SK-N-SH (cell line): ENCODE results near the gene CRELD2. TPM values are rescaled to one million over a fixed set of nuclear protein-coding genes. Genes with fewer than 3 reads are reported as not detected.

Experiments used
- CTCF ChIA-PET: fragments of 300-600, 350-600 bp; formaldehyde crosslinking; extraction: SDS; loops from one replicate; lab custom pipeline; 2021; lab: Yijun Ruan, JAX
- POLR2A ChIA-PET: fragments of 350-600 bp; sonication (Branson Sonifier 250); formaldehyde crosslinking; extraction: SDS; loops from one replicate; lab custom pipeline; 2020; ENCODE audit warnings: antibody characterized with exemption, inconsistent platforms; lab: Yijun Ruan, JAX
- DNase-seq: peaks from one replicate; pipeline ENCODE4 v3.0.0; 2012
- H2AFZ ChIP-seq: fragments of 200-600 bp; sonication (generic); 2 replicates; pipeline ENCODE4 v1.8.1; 2016; ENCODE audit warnings: antibody characterized with exemption, mild to moderate bottlenecking, low read depth
- H3F3A ChIP-seq: fragments of 200-600 bp; sonication (generic); replicated peaks from 2 replicates; pipeline ENCODE3; 2016; ENCODE audit warnings: antibody characterized with exemption, mild to moderate bottlenecking; ENCODE audit not compliant: insufficient read depth
- H3K27ac ChIP-seq, 2 experiments: fragments of 200-500 bp in 1 of 2; fragments of 200-600 bp in 1 of 2; sonication (Bioruptor generic) in 1 of 2; sonication (generic), shearing (Covaris generic) in 1 of 2; 2 replicates each; pipeline versions ENCODE4 v1.5.1 to v1.6.1; 2014 to 2016; ENCODE audit warnings: low read depth in 2 of 2, inconsistent platforms in 1 of 2, low read length in 1 of 2, mild to moderate bottlenecking in 1 of 2, mixed read lengths in 1 of 2
- H3K27me3 ChIP-seq: fragments of 200-600 bp; sonication (generic), shearing (Covaris generic); 2 replicates; pipeline ENCODE4 v1.6.1; 2016; ENCODE audit warnings: mixed run types; ENCODE audit not compliant: insufficient read depth
- H3K36me3 ChIP-seq, 2 experiments: fragments of 200-500 bp in 1 of 2; fragments of 200-600 bp in 1 of 2; sonication (Bioruptor generic) in 1 of 2; sonication (generic) in 1 of 2; replicated peaks in 1 of 2; 2 replicates each; pipeline versions ENCODE3 to v1.5.1; 2014 to 2016; ENCODE audit warnings: low read length in 1 of 2, mild to moderate bottlenecking in 1 of 2; ENCODE audit not compliant: insufficient read depth in 2 of 2, control insufficient read depth in 1 of 2
- H3K4me1 ChIP-seq, 2 experiments: fragments of 200-500 bp in 1 of 2; fragments of 200-600 bp in 1 of 2; sonication (Bioruptor generic) in 1 of 2; sonication (generic), shearing (Covaris generic) in 1 of 2; 2 replicates each; pipeline versions ENCODE4 v1.5.1 to v1.6.1; 2014 to 2016; ENCODE audit warnings: low read depth in 1 of 2, low read length in 1 of 2, mixed run types in 1 of 2; ENCODE audit not compliant: insufficient read depth in 2 of 2, control insufficient read depth in 1 of 2
- H3K4me2 ChIP-seq: fragments of 200-600 bp; sonication (generic), shearing (Covaris generic); 2 replicates; pipeline ENCODE4 v1.6.1; 2017; ENCODE audit warnings: mixed run types
- H3K4me3 ChIP-seq, 2 experiments: fragments of 200-500 bp in 1 of 2; fragments of 200-600 bp in 1 of 2; sonication (Bioruptor generic) in 1 of 2; sonication (generic), shearing (Covaris generic) in 1 of 2; 2 replicates each; pipeline versions ENCODE4 v1.5.1 to v1.8.1; 2014 to 2016; ENCODE audit warnings: low read depth in 2 of 2, inconsistent platforms in 1 of 2, low read length in 1 of 2, mild to moderate bottlenecking in 1 of 2, mixed read lengths in 1 of 2, moderate library complexity in 1 of 2
- H3K79me2 ChIP-seq: fragments of 200-600 bp; sonication (generic); 2 replicates; pipeline ENCODE4 v1.8.1; 2017; ENCODE audit warnings: mild to moderate bottlenecking; ENCODE audit not compliant: insufficient read depth
- H3K9ac ChIP-seq: fragments of 200-600 bp; sonication (generic); 2 replicates; pipeline ENCODE4 v1.6.1; 2017; ENCODE audit warnings: mixed run types
- H3K9me2 ChIP-seq: fragments of 200-600 bp; sonication (generic); 2 replicates; pipeline ENCODE4 v1.6.1; 2017; ENCODE audit warnings: mixed run types
- H3K9me3 ChIP-seq: fragments of 200-600 bp; sonication (generic); 2 replicates; pipeline ENCODE4 v1.6.1; 2017; ENCODE audit warnings: mixed run types, mild to moderate bottlenecking, moderate library complexity
- H4K20me1 ChIP-seq: fragments of 200-600 bp; sonication (generic); 2 replicates; pipeline ENCODE4 v1.6.1; 2017; ENCODE audit warnings: mild to moderate bottlenecking, mixed run types; ENCODE audit not compliant: insufficient read depth
- ELF1 ChIP-seq: IDR thresholded peaks from 2 replicates; pipeline ENCODE4 v1.4.0; 2012
- EP300 ChIP-seq, 2 experiments: IDR thresholded peaks; 2 replicates each; pipeline versions ENCODE4 v1.4.0 to v1.6.1; 2012; ENCODE audit warnings: borderline replicate concordance in 1 of 2, low read depth in 1 of 2, low read length in 1 of 2
- EZH2phosphoT487 ChIP-seq: fragments of 200-600 bp; sonication (generic); IDR thresholded peaks from 2 replicates; pipeline ENCODE4 v1.6.1; 2017; ENCODE audit warnings: low read depth, mixed run types, mild to moderate bottlenecking, antibody characterized with exemption, moderate library complexity, borderline replicate concordance
- FOSL2 ChIP-seq: IDR thresholded peaks from 2 replicates; pipeline ENCODE4 v1.4.0; 2012; ENCODE audit warnings: low read depth, mild to moderate bottlenecking, moderate library complexity, borderline replicate concordance
- FOXJ3 ChIP-seq: sonication (generic); formaldehyde crosslinking; IDR thresholded peaks from 2 replicates; pipeline ENCODE4 v1.5.1; 2020; ENCODE audit warnings: mild to moderate bottlenecking, missing genetic modification reagents
- FOXM1 ChIP-seq: IDR thresholded peaks from 2 replicates; pipeline ENCODE4 v1.4.0; 2012; ENCODE audit warnings: low read depth, mild to moderate bottlenecking
- GABPA ChIP-seq: IDR thresholded peaks from 2 replicates; pipeline ENCODE4 v1.4.0; 2012; ENCODE audit warnings: low read depth, mild to moderate bottlenecking
- JUND ChIP-seq: IDR thresholded peaks from 2 replicates; pipeline ENCODE4 v1.4.0; 2012
- MEF2A ChIP-seq: IDR thresholded peaks from 2 replicates; pipeline ENCODE4 v1.4.0; 2012; ENCODE audit warnings: low read depth, borderline replicate concordance
- MXI1 ChIP-seq: IDR thresholded peaks from 2 replicates; pipeline ENCODE4 v1.6.1; 2012; ENCODE audit warnings: mild to moderate bottlenecking, low read depth, low read length, improper control_type of control experiment
- NFIC ChIP-seq: IDR thresholded peaks from 2 replicates; pipeline ENCODE4 v1.4.0; 2012; ENCODE audit warnings: borderline replicate concordance
- RAD21 ChIP-seq: IDR thresholded peaks from 2 replicates; pipeline ENCODE4 v1.6.1; 2012; ENCODE audit warnings: mild to moderate bottlenecking, low read length
- RCOR1 ChIP-seq: fragments of 150-350 bp; IDR thresholded peaks from 2 replicates; pipeline ENCODE4 v1.6.1; 2017; ENCODE audit warnings: antibody characterized with exemption, low read length
- RXRA ChIP-seq: IDR thresholded peaks from 2 replicates; pipeline ENCODE4 v1.4.0; 2012; ENCODE audit warnings: low read depth, mild to moderate bottlenecking, borderline replicate concordance
- SIN3A ChIP-seq: IDR thresholded peaks from 2 replicates; pipeline ENCODE4 v1.6.1; 2012; ENCODE audit warnings: low read depth, mild to moderate bottlenecking, low read length, moderate library complexity, borderline replicate concordance
- SMC3 ChIP-seq: IDR thresholded peaks from 2 replicates; pipeline ENCODE4 v1.6.1; 2012; ENCODE audit warnings: low read depth, low read length, improper control_type of control experiment
- TCF12 ChIP-seq: IDR thresholded peaks from 2 replicates; pipeline ENCODE4 v1.4.0; 2012
- TEAD4 ChIP-seq: IDR thresholded peaks from 2 replicates; pipeline ENCODE4 v1.4.0; 2012; ENCODE audit warnings: mild to moderate bottlenecking, borderline replicate concordance; ENCODE audit not compliant: insufficient read depth
- WGBS: methylation state at CpG from one replicate; pipeline ENCODE4 v1.1.6; 2017; ENCODE audit warnings: low lambda C conversion rate; 5-methylcytosine and 5-hydroxymethylcytosine counted together
- polyA plus RNA-seq, 3 experiments: library from polyadenylated mRNA; depleted of rRNA; stranded (reverse); fragments of >200 nt; gene quantifications; 2 replicates each; pipeline ENCODE4 v1.2.3, GENCODE V29; 2012
- TF ChIP-seq, protein P1 (sequence below): IDR thresholded peaks from 2 replicates; pipeline ENCODE4 v1.6.1; 2012; ENCODE audit warnings: mild to moderate bottlenecking, low read depth, low read length, moderate library complexity
- TF ChIP-seq, protein P2 (sequence below): IDR thresholded peaks from 2 replicates; pipeline ENCODE4 v1.4.0; 2012; ENCODE audit warnings: low read depth
- TF ChIP-seq, protein P3 (sequence below): IDR thresholded peaks from 2 replicates; pipeline ENCODE4; 2012
- TF ChIP-seq, protein P4 (sequence below): IDR thresholded peaks from 2 replicates; pipeline ENCODE4 v1.4.0; 2012; ENCODE audit warnings: low read depth, borderline replicate concordance
- TF ChIP-seq, protein P5 (sequence below): fragments of 150-350 bp; IDR thresholded peaks from 2 replicates; pipeline ENCODE4 v1.6.1; 2016; ENCODE audit warnings: mild to moderate bottlenecking, low read depth, low read length

Gene CRELD2
- polyA plus RNA-seq, 1 of the 3 experiments (the other 2 are of a cell fraction) = 113 TPM

DNA sequence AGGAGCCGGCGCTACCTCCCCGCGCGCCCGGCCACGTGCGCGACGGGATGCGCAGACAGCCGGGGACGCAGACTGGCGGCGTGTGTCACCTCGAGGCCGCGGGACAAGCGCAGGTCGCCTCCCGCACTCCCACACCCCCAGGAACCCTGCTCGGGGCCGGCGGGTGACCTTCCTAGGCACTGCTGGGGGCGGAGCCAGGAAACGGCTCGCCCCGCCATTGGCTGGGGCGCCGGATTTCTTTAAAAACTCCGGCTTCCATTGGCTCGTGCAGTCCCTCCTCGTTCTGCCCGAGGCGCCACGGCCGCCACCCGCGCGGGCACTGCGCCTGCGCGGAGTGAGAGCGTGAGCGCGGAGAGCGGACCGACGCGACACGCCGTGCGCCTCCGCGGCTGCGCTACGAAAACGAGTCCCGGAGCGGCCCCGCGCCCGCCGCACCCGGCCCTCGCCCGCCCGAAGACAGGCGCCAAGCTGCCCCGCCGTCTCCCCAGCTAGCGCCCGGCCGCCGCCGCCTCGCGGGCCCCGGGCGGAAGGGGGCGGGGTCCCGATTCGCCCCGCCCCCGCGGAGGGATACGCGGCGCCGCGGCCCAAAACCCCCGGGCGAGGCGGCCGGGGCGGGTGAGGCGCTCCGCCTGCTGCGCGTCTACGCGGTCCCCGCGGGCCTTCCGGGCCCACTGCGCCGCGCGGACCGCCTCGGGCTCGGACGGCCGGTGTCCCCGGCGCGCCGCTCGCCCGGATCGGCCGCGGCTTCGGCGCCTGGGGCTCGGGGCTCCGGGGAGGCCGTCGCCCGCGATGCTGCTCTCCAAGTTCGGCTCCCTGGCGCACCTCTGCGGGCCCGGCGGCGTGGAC, 41.9 kb downstream of the CRELD2 start, which contains the start of gene PIM3:
Gene PIM3 (plus strand): TSS at position 614 of the 846 bp plus-strand sequence. CDS start 176 bp downstream, at position 790.
- Histone ChIP-seq H3K9me2 (no peaks in the 10 kb centered on the region), H3K4me1 (peaks cover 20 to 33% of the 10 kb centered on the region in 2 experiments; a peak in 2 of 4 replicates), H3K9me3 (no peaks in the 10 kb centered on the region), H3K27ac (peak within 1 kb of the TSS; percentile 59 to 93), H3K36me3 (peaks cover 5 to 16% of the 10 kb centered on the region in 2 experiments), H3K27me3 (no peaks in the 10 kb centered on the region), H3K4me2 (peak within 1 kb of the TSS; percentile 98), H3K9ac (peak within 1 kb of the TSS; percentile 68), H4K20me1 (peaks cover 7% of the 10 kb centered on the region), H2AFZ (peak within 1 kb of the TSS; percentile 84), H3K79me2 (peaks cover 31% of the 10 kb centered on the region), H3F3A (no peaks in the 10 kb centered on the region), H3K4me3 (peak within 1 kb of the TSS; percentile 76 to 77)
- ChIA-PET POLR2A (interaction anchor here (1.4 kb wide), 1 partner anchor 14 kb away, joined by 3 read pairs; no protein-coding TSS in a partner anchor), CTCF (interaction anchor here (0.7 to 1.3 kb wide), 2 partner anchors 23 to 70 kb away, joined by 3 to 5 read pairs; no protein-coding TSS in a partner anchor)
- peak; percentile 98 for DNase-seq
- WGBS = under 1% methylated on average over 22 of the region's 137 CpGs
- TF ChIP-seq TEAD4 = no peak
- TF ChIP-seq NFIC = no peak
- TF ChIP-seq, protein P1, sequence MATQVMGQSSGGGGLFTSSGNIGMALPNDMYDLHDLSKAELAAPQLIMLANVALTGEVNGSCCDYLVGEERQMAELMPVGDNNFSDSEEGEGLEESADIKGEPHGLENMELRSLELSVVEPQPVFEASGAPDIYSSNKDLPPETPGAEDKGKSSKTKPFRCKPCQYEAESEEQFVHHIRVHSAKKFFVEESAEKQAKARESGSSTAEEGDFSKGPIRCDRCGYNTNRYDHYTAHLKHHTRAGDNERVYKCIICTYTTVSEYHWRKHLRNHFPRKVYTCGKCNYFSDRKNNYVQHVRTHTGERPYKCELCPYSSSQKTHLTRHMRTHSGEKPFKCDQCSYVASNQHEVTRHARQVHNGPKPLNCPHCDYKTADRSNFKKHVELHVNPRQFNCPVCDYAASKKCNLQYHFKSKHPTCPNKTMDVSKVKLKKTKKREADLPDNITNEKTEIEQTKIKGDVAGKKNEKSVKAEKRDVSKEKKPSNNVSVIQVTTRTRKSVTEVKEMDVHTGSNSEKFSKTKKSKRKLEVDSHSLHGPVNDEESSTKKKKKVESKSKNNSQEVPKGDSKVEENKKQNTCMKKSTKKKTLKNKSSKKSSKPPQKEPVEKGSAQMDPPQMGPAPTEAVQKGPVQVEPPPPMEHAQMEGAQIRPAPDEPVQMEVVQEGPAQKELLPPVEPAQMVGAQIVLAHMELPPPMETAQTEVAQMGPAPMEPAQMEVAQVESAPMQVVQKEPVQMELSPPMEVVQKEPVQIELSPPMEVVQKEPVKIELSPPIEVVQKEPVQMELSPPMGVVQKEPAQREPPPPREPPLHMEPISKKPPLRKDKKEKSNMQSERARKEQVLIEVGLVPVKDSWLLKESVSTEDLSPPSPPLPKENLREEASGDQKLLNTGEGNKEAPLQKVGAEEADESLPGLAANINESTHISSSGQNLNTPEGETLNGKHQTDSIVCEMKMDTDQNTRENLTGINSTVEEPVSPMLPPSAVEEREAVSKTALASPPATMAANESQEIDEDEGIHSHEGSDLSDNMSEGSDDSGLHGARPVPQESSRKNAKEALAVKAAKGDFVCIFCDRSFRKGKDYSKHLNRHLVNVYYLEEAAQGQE = no peak
- TF ChIP-seq JUND = no peak
- TF ChIP-seq FOSL2 = no peak
- TF ChIP-seq MEF2A = no peak
- no peak for TF ChIP-seq SMC3
- no peak for TF ChIP-seq RAD21
- no peak for TF ChIP-seq ELF1
- TF ChIP-seq GABPA = no peak
- TF ChIP-seq RXRA = no peak; the same call in 1 of the 2 replicates
- TF ChIP-seq MXI1 = peak; percentile 71; the same call in 1 of the 2 replicates
- peak; percentile 17; the same call in 1 of the 2 replicates for TF ChIP-seq RCOR1
- TF ChIP-seq, protein P2, sequence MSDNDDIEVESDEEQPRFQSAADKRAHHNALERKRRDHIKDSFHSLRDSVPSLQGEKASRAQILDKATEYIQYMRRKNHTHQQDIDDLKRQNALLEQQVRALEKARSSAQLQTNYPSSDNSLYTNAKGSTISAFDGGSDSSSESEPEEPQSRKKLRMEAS = peak; percentile 61
- no peak for TF ChIP-seq TCF12
- 0 out of 4 replicates have a peak, but pooled peaks of 1 of the 2 experiments have one; percentile 9 for TF ChIP-seq EP300 (IDR thresholded peaks at IDR 0.05; ENCODE audit: borderline replicate concordance in 1 of 2, low read depth in 1 of 2, low read length in 1 of 2)
- TF ChIP-seq EZH2phosphoT487 = no peak
- peak; percentile 89 for TF ChIP-seq FOXM1
- TF ChIP-seq, protein P3, sequence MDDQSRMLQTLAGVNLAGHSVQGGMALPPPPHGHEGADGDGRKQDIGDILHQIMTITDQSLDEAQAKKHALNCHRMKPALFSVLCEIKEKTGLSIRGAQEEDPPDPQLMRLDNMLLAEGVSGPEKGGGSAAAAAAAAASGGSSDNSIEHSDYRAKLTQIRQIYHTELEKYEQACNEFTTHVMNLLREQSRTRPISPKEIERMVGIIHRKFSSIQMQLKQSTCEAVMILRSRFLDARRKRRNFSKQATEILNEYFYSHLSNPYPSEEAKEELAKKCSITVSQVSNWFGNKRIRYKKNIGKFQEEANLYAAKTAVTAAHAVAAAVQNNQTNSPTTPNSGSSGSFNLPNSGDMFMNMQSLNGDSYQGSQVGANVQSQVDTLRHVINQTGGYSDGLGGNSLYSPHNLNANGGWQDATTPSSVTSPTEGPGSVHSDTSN = peak; percentile 58; the same call in 1 of the 2 replicates
- no peak; the same call in 1 of the 2 replicates for TF ChIP-seq SIN3A
- TF ChIP-seq, protein P4, sequence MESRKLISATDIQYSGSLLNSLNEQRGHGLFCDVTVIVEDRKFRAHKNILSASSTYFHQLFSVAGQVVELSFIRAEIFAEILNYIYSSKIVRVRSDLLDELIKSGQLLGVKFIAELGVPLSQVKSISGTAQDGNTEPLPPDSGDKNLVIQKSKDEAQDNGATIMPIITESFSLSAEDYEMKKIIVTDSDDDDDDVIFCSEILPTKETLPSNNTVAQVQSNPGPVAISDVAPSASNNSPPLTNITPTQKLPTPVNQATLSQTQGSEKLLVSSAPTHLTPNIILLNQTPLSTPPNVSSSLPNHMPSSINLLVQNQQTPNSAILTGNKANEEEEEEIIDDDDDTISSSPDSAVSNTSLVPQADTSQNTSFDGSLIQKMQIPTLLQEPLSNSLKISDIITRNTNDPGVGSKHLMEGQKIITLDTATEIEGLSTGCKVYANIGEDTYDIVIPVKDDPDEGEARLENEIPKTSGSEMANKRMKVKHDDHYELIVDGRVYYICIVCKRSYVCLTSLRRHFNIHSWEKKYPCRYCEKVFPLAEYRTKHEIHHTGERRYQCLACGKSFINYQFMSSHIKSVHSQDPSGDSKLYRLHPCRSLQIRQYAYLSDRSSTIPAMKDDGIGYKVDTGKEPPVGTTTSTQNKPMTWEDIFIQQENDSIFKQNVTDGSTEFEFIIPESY = no peak
- TF ChIP-seq, protein P5, sequence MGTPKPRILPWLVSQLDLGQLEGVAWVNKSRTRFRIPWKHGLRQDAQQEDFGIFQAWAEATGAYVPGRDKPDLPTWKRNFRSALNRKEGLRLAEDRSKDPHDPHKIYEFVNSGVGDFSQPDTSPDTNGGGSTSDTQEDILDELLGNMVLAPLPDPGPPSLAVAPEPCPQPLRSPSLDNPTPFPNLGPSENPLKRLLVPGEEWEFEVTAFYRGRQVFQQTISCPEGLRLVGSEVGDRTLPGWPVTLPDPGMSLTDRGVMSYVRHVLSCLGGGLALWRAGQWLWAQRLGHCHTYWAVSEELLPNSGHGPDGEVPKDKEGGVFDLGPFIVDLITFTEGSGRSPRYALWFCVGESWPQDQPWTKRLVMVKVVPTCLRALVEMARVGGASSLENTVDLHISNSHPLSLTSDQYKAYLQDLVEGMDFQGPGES = 0 out of 2 replicates have a peak, but pooled peaks have one; percentile 17
- no peak for TF ChIP-seq FOXJ3
